MCF 10A (cell line): ENCODE measurements around the gene ST6GAL1. TPM values are rescaled to one million over a fixed set of nuclear protein-coding genes. Genes with fewer than 3 reads are reported as not detected.

Experiments used
- BruUV-seq: library from RNA; stranded (reverse); fragments of 400-500 nt; replicated peaks from 2 replicates; lab custom pipeline; 2021; lab: Mats Ljungman, UMichigan
- CTCF ChIA-PET: fragments of 300-600 bp; sonication (Branson Sonifier 250); formaldehyde crosslinking; extraction: SDS; loops from one replicate; lab custom pipeline; 2021; ENCODE audit warnings: antibody characterized with exemption, inconsistent platforms; lab: Yijun Ruan, JAX
- POLR2A ChIA-PET: fragments of 300-600, 350-650 bp; sonication (Branson Sonifier 250); formaldehyde crosslinking; extraction: SDS; loops from one replicate; lab custom pipeline; 2020; ENCODE audit warnings: antibody characterized with exemption, inconsistent platforms; lab: Yijun Ruan, JAX
- DNase-seq: peaks from one replicate; pipeline ENCODE4 v3.0.0-alpha.2; 2018; ENCODE audit not compliant: unreplicated experiment
- H3K27ac Mint-ChIP-seq: one replicate; pipeline ENCODE4 v1.8.0; 2022; ENCODE audit warnings: mild to moderate bottlenecking, low read depth, mixed read lengths; ENCODE audit not compliant: unreplicated experiment
- H3K27me3 Mint-ChIP-seq: one replicate; pipeline ENCODE4 v1.8.0; 2022; ENCODE audit warnings: mixed read lengths; ENCODE audit not compliant: insufficient read depth, unreplicated experiment
- H3K36me3 Mint-ChIP-seq: one replicate; pipeline ENCODE4 v1.8.0; 2022; ENCODE audit warnings: mild to moderate bottlenecking, moderate library complexity, mixed read lengths; ENCODE audit not compliant: insufficient read depth, unreplicated experiment
- H3K4me1 Mint-ChIP-seq: one replicate; pipeline ENCODE4 v1.8.0; 2022; ENCODE audit warnings: mixed read lengths; ENCODE audit not compliant: insufficient read depth, unreplicated experiment
- H3K4me3 Mint-ChIP-seq: one replicate; pipeline ENCODE4 v1.8.0; 2022; ENCODE audit warnings: mild to moderate bottlenecking, moderate library complexity, mixed read lengths; ENCODE audit not compliant: unreplicated experiment
- H3K9me3 Mint-ChIP-seq: one replicate; pipeline ENCODE4 v1.8.0; 2022; ENCODE audit warnings: mixed read lengths; ENCODE audit not compliant: unreplicated experiment
- intact Hi-C: fragments of 100-400 bp; cut with micrococcal nuclease; formaldehyde crosslinking; loops from 2 replicates; pipeline ENCODE4 v1.14.1; 2022
- total RNA-seq: library from RNA; stranded (reverse); gene quantifications from 2 replicates; pipeline ENCODE4 v1.2.3, GENCODE V29; 2022
- TF ChIP-seq, protein P1 (sequence below): fragments of 200-600 bp; IDR thresholded peaks from one replicate; pipeline ENCODE4 v1.8.0; 2022; ENCODE audit warnings: antibody characterized with exemption, mild to moderate bottlenecking; ENCODE audit not compliant: unreplicated experiment

ST6GAL1 gene
- total RNA-seq, 1 experiment from 2014 or later, result 18.8 TPM

DNA sequence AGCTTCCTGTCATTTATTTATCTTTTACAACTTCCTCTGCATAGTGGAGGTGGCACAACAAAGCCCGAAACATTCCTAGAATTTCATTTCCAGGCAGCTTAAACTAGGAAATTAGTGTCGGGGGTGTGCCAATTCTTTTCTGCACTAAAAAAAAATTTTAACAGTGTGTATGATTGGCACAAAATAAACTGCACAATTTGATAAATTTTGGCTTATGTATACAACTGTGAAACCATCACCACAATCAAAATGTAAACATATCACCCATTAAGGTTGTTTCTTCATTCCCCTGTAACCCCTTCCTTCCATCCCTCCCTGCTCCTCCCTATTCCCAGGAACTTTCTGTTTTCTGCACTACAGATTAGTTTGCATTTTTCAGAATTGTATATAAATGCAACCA lies 154.3 kb downstream of the ST6GAL1 start:
- H3K9me3 Mint-ChIP-seq, result peaks cover 15% of the 10 kb centered on the region
- BruUV-seq, result no TSS peak
- DNase-seq, result no peak
- POLR2A ChIA-PET, result interaction anchor here (0.8 to 1.5 kb wide), 2 partner anchors 10 to 22 kb away, joined by 4 read pairs; no protein-coding TSS in a partner anchor
- H3K27me3 Mint-ChIP-seq, result no peaks in the 10 kb centered on the region
- H3K36me3 Mint-ChIP-seq, result no peaks in the 10 kb centered on the region
- H3K4me3 Mint-ChIP-seq, result no peak overlapping the region
- TF ChIP-seq, protein P1, sequence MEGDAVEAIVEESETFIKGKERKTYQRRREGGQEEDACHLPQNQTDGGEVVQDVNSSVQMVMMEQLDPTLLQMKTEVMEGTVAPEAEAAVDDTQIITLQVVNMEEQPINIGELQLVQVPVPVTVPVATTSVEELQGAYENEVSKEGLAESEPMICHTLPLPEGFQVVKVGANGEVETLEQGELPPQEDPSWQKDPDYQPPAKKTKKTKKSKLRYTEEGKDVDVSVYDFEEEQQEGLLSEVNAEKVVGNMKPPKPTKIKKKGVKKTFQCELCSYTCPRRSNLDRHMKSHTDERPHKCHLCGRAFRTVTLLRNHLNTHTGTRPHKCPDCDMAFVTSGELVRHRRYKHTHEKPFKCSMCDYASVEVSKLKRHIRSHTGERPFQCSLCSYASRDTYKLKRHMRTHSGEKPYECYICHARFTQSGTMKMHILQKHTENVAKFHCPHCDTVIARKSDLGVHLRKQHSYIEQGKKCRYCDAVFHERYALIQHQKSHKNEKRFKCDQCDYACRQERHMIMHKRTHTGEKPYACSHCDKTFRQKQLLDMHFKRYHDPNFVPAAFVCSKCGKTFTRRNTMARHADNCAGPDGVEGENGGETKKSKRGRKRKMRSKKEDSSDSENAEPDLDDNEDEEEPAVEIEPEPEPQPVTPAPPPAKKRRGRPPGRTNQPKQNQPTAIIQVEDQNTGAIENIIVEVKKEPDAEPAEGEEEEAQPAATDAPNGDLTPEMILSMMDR, result no peak
- H3K27ac Mint-ChIP-seq, result no peak overlapping the region
- intact Hi-C loops, result no loop called here
- CTCF ChIA-PET, result interaction anchor here (0.7 to 1.1 kb wide), 2 partner anchors 10 to 232 kb away, joined by 3 read pairs; no protein-coding TSS in a partner anchor
- H3K4me1 Mint-ChIP-seq, result no peaks in the 10 kb centered on the region

DNA sequence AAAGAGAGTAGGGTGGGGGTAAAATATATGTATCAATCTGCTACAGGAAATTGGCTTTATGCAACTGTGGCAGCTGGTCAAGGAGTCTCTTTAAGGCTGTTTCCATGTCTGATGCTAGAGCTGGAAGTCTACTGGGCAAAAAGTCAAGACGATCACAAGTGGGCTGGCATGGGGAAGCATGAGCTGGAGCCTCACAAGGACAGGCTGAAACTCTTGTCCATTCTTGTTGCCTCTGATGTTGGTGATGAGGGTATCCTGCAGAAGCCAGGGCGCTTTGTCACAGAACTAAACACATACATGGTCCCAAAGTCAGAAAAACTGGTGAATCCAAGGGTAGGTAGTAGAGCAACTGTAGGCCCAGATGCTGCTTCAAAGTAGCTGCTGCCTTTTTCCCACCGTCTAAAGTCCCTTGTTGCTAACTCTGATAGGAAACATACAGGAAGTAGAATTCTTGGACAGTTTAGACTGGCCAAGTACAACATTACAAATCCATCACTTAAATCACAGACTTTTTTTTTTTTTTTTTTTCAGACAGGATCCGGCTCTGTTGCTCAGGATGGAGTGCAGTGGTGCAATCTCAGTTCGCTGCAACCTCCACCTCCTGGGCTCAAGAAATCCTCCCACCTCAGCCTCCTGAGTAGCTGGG lies 154.8 kb downstream of the ST6GAL1 start:
- POLR2A ChIA-PET, result interaction anchor here (1.5 kb wide), 1 partner anchor 10 kb away, joined by 4 read pairs; no protein-coding TSS in a partner anchor
- intact Hi-C loops, result no loop called here
- H3K9me3 Mint-ChIP-seq, result peaks cover 15% of the 10 kb centered on the region
- TF ChIP-seq, protein P1, result no peak
- no peak overlapping the region for H3K4me3 Mint-ChIP-seq
- CTCF ChIA-PET, result interaction anchor here (0.6 to 1.1 kb wide), 3 partner anchors 11 to 231 kb away, joined by 3 to 4 read pairs (median 3); no protein-coding TSS in a partner anchor
- H3K27ac Mint-ChIP-seq, result no peak overlapping the region
- no peaks in the 10 kb centered on the region for H3K4me1 Mint-ChIP-seq
- no peaks in the 10 kb centered on the region for H3K36me3 Mint-ChIP-seq
- no TSS peak for BruUV-seq
- no peak for DNase-seq
- H3K27me3 Mint-ChIP-seq, result no peaks in the 10 kb centered on the region

GRCh38 chr3:187085933-187086332 lies 155.6 kb downstream of the ST6GAL1 start:
- Mint-ChIP-seq H3K4me1 (no peaks in the 10 kb centered on the region), H3K27ac (no peak overlapping the region), H3K36me3 (no peaks in the 10 kb centered on the region), H3K4me3 (no peak overlapping the region), H3K27me3 (no peaks in the 10 kb centered on the region), H3K9me3 (peaks cover 15% of the 10 kb centered on the region)
- POLR2A ChIA-PET, result no interaction called here
- CTCF ChIA-PET, result interaction anchor here (0.6 kb wide), 1 partner anchor 64 kb away, joined by 4 read pairs; no protein-coding TSS in a partner anchor
- DNase-seq, result no peak
- intact Hi-C loops, result no loop called here
- BruUV-seq, result no TSS peak
- TF ChIP-seq, protein P1, result no peak

GRCh38 chr3:187086831-187087230 lies 156.5 kb downstream of the ST6GAL1 start:
- H3K4me3 Mint-ChIP-seq, result no peak overlapping the region
- ChIA-PET POLR2A (no interaction called here), CTCF (interaction anchor here (0.6 to 1.2 kb wide), 3 partner anchors 15 to 27 kb away, joined by 3 to 5 read pairs (median 3); no protein-coding TSS in a partner anchor)
- TF ChIP-seq, protein P1, result no peak
- H3K27me3 Mint-ChIP-seq, result no peaks in the 10 kb centered on the region
- no TSS peak for BruUV-seq
- no peak for DNase-seq
- no peaks in the 10 kb centered on the region for H3K36me3 Mint-ChIP-seq
- peaks cover 15% of the 10 kb centered on the region for H3K9me3 Mint-ChIP-seq
- no peaks in the 10 kb centered on the region for H3K4me1 Mint-ChIP-seq
- H3K27ac Mint-ChIP-seq, result no peak overlapping the region
- intact Hi-C loops, result no loop called here
